Colon (tissue), 2 donors: ENCODE data around the gene ARHGAP10.
"Not testable (repeated sequence)": the region's sequence is repeated elsewhere in the genome, so short reads cannot be mapped to it uniquely, and the experiment has no call there.

ENCODE experiments used
- FAIRE-seq: peaks from 2 replicates; lab custom pipeline; 2012; peaks lifted over from hg19 to GRCh38; lab: Jason Lieb, UNC
- donor health status: control.
- donor health status: control.

Gene ARHGAP10

DNA sequence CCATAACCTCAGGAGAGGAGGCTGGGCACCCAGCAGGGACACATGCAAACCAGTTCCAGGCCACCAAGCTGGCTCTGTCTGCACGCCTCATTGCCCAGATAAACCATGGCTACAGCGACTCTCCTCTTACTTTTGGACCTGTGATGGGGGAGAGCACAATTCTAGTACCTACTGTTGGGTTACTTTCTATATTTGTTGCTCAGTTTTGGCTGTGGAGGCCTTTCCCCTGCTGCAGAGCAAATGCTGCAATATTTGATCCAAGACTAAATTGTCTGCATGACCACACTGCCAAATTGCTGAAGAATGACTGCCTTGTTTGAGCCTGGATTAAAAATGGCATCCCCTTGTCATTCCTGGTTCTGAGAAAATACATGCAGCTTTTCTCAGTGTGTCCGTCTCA lies 253.5 kb downstream of the ARHGAP10 start:
- FAIRE-seq, result no peak

DNA sequence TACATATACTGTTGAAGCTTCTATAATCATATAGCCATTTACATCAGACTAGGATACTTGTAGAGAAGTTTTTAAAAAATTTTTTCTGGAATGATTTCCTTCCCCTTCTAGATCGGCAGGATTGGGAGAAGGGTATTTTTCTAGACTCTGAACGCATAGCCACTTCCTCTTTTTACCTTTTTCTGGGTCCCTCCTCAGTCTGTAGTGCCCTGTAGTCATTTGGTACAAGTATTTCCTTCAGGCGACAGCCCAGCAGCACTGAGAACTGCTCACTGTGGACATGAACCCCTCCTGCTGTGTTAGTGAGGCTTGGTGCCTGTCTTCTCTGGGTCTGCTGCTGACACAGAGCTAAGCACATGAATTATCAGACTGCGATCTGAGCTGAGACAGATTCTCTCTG lies 255.4 kb downstream of the ARHGAP10 start:
- no peak for FAIRE-seq

DNA sequence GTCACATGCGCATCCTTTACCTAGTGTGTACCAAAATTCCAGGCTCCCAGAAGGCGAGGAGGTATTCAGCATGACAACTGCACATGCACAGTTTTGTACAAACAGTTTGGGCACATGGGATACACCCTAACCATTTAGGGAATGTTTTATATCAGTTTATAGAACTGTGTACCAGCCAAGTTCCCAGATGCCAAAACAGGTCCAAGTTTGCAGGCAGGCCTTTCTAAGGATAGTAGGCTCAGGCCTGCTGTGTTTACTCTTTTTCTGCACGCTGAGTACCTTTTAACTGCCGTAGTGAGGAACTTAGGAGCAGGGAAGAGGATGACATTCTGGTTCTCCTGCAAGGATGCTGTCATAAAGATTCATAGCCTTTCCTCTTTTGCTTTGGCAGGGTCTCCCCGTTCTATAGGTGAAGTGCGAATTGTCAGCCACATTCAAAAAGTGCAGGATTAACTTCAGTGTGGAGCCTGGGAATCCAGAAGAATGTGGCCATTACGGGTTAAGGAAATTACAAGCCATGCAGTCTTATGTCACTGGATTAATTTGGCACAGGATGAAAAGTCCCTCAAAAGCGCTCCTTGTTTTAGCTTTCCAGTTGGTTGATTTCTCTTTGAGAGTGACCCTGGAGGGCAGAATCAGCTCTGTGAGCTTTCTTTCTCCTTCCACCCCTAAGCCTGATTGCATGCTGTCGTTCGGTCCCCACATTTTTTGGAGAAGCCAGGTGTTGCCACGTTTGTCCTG lies 259.8 kb downstream of the ARHGAP10 start:
- no peak for FAIRE-seq

DNA sequence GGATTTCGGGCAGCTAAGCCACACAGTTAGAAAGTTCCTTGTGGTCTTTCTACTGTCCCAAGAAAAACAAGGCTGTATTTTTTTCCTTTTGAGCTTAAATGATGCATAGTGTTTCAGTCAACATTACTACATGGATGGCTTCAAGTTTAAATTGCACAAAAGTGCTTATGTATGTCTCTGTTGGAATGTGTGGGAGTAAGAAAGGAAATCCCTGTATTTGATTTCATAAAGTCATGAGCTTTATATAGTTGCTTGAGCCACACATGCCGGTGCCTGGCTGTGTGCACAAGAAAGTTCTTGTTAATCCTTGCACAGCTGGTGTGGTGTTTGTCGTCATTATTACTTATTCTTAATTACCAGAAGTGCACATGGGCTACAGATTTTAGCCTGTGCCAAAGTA lies 262.2 kb downstream of the ARHGAP10 start:
- FAIRE-seq, result no peak

DNA sequence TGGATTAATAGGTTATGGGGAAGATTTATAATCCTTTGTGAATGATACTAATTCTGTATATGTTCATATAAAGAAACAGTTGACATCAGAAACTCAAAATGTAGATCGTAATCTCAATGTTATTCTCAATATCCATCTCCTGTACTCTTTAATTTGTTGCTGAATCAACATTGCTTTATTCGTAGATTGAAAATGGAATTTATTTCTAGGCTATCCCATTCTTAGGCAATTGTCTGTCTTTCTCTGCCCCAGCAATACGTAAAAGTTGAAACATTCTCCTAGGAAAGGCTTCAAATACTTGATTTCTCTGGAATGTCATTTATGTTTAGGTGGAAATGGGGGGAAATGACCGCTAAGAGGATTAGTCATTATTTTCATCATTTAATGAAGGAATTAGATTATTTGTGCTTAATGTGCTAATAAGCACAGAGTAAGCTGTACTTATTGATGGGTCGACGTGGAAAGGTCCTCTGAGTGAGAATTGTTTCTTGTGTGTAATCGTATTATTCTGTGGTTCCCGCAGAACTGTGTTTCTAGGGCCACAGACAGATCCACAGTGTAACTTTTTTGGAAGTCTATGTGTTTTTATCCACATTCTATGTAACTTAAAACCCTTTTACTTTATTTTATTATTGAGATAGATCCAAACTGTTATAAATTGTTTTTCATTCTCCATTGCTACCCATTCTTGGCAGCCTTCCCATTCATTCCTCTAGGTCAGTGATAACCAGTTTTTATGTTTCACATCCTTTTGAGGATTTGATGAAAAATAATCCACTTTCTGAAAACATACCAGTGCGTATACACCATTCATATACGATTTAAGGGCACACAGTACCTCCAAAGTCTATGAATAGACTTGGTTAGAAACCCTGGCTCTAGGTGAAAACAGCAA lies 262.9 kb downstream of the ARHGAP10 start:
- FAIRE-seq, result no peak

DNA sequence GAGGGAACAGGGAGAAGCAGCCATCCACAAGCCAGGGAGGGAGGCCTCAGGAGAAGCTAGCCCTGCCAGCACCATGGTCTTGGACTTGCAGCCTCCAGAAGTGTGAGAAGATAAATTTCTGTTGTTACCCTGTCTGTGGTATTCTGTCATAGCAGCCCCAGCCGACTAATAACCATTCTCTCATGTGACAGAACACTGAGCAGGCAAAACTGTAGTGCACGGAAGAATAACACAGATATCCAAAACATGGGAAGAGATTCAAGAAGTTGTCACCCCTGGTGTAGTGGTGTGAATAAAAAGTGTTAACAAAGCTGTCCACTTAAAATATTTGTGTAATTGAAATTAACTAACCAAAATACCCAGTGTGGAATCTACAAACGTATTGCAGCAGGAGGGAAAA lies 265.0 kb downstream of the ARHGAP10 start:
- no peak for FAIRE-seq

DNA sequence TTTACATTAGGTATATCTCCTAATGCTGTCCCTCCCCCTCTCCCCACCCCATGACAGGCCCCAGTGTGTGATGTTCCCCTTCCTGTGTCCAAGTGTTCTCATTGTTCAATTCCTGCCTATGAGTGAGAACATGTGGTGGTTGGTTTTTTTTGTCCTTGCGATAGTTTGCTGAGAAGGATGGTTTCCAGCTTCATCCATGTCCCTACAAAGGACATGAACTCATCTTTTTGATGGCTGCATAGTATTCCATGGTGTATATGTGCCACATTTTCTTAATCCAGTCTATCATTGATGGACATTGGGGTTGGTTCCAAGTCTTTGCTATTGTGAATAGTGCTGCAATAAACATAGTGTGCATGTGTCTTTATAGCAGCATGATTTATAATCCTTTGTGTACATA lies 268.1 kb downstream of the ARHGAP10 start:
- FAIRE-seq, result not testable (repeated sequence)

DNA sequence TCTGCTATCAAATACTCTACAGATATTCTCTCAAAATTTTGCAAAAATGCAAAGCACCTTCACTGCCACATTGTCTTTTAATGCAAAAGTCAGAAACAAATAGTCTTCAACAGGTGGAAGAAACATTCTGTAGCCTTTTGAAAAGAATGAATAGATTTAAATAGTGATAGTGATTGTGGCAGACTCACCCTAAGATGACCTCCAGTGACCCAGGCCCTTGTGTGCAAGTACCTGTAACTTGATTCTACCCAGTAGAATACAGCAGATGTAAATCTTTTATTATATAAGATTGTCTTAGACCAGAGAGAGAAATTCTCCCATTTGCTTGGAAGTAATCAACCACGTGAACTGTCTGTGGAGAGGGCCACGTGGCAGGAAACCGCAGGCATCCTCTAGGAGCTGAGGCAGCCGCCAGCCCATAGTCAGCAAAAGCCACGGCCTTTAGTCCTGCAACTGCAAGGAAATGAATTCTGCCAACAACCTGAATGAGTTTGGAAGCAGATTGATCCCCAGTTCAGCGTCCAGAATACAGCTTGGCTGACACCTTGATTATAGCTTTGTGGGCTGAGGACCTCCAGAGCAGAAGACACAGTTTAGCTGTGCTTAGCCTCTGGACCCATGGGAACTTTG lies 272.5 kb downstream of the ARHGAP10 start:
- FAIRE-seq, result no peak

DNA sequence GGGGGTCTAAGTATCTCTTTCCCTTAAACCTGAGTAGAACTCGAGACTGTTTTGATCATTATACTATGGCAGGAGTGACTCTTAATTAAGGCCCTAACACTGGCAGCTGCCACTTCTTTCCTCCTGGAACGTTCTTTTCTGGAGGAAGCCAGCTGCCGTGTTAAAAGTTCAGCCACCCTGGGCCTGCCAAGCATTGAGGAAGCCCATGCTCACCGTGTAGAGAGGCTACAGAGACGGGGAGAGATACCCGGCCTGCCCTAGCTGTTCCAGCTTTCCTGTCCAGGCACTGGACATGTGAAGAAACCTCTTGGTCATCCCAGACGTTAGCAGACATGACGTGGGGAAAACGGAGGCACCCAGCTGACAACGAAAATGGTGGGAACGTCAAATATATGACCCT lies 274.1 kb downstream of the ARHGAP10 start:
- no peak for FAIRE-seq

DNA sequence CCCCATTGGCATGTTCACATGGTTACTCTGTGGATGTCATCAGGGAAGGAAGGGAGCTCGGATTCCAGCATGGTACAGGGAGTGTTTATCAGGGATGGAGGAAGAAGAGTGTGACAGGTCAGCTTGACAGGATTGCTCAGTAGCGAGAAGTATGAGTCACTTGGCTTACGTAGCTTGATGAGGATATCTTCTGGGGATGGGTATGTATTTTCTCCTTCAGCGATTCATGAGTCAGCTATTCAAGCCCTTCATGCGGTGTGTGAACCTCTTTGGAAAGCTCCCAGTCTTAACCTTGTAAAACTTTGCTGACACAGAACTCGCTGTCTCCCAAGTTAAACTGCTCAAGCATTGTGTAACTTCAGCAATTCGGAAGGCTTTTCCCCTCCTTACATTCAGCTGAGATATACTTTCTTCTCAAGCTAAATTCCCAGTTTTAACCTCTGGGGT lies 275.4 kb downstream of the ARHGAP10 start:
- FAIRE-seq, result no peak

DNA sequence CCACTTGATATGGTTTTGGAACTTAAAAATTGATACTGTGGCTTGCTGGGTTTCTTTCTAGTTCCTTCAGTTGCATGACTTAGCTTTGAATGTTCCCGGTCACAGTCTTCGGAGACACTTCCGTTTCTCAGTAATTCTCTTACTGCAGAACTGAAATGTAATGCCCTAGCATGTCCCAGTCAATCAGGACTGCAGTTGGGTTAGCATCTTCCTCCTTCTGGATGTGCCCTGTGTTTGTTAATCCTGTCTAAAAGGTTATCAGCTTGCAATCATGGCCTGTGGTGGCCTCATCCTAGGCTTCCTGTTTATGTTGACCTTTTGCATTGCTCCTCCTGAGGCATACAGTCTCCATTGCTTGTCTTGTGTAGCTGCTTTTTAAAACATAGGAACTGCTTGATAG lies 275.9 kb downstream of the ARHGAP10 start:
- FAIRE-seq, result no peak

DNA sequence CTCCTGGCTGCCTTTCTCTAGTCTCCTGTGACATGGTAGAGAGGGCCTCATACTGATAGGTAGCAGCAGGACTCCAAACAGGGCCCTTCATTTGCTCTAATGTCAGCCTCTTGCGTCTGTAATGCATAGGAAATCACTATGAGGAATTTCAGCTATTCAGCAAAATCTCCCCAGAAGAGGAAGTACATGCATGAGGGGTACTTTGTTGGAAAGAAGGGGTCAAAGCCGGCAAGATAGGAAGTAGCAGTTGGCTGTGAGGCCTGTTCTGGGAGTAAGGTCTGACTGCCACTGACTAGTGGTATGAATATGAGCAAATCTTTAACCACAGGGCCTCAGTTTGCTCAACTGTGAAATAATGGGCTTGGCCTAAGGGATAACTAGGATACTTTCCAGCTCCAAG lies 283.2 kb downstream of the ARHGAP10 start:
- no peak for FAIRE-seq

DNA sequence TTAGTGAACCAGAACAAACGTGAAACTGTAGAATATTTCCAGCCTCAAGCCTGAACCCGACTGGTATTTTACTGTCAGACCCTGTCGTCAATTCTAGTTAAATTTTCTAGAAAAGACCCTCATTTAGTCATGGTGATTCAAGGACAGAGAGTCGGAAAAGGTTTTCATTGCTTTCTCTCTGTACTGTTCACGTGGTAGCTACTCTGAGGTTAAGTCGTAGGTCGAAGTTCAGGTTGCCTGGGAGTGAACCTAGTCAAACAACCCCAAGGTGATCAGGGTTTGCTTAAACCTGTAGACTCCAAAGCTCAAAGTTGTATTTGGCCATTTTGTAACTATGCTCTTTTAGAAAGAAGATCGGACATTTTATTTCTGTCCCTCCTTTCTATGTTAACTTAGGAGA lies 283.6 kb downstream of the ARHGAP10 start:
- FAIRE-seq, result no peak

DNA sequence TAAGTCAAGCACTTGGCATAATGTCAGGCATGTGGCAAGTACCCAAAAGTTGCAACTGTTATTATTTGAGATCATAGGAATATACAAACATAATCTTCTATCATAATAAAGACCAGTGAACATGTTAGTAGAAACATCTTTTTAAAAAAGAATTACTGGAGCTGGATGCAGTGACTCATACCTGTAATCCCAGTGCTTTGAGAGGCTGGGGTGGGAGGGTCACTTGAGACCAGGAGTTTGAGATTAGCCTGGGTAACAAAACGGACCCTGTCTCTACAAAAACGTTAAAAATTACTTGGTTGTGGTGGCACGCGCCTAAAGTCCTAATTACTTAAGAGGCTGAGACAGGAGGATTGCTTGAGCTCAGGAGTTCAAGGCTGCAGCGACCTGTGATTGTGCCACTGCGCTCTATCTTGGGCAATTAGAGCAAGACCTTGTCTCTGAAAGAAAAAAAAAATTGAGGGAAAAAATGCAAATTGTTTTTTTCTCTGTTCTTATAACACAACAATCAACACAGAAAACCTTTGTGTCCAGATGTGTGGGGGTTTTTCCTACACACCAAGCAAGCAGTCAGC lies 284.3 kb downstream of the ARHGAP10 start:
- FAIRE-seq, result no peak

DNA sequence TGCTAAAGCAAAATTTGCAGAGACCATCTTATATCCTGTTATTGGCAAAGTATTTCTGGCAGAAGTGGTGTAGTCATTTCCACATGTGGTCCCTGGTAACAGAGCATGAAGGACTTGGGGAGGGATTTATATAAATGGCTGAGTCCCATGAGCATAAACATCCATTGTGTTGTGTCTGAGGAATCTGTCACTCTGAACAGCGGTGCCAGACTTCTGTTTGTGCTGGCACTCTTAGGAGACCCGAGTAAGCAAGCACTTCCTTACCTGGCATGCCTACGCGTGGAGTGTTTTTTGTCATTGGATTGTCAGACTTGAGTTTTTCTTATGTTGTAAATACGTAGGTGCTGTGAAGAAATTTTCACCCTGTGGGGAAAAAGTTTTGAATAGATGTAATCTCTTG lies 285.9 kb downstream of the ARHGAP10 start:
- no peak for FAIRE-seq

DNA sequence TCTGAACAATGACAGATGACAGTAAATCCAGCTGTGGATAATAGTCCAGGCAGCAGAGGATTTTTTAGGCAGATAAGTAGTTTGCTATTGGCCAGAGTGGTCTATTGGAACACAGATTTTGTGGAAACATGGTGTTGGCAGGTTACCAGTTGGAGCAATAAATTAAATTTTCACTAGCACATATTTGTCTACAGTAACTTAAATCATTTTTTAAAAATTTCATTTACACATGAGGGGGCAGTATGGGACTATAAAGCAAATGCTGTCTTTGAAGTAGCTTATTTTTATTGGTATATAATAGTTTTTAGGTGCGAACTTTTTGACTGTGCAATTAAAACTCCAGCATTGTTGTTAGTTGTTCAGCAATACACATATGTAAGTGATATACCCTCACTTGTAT lies 289.8 kb downstream of the ARHGAP10 start:
- no peak for FAIRE-seq

DNA sequence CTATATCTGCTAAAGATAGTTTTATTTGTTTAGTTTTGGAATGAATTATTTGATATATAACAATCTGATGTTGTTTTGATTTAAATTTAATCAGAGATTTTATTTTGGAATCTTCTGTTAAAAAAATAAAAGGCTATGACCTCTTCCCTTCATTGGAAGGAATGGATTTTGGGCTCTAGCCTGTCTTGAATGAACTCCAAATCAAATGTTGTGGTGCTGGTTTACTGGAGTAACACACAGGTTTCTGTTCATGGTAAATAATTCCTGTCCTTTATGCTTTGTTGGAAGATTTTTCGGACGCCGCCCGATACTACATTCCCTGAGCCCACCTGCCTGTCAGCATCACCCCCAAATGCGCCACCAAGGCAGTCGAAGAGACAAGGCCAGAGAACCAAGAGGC lies 291.1 kb downstream of the ARHGAP10 start:
- FAIRE-seq, result no peak

DNA sequence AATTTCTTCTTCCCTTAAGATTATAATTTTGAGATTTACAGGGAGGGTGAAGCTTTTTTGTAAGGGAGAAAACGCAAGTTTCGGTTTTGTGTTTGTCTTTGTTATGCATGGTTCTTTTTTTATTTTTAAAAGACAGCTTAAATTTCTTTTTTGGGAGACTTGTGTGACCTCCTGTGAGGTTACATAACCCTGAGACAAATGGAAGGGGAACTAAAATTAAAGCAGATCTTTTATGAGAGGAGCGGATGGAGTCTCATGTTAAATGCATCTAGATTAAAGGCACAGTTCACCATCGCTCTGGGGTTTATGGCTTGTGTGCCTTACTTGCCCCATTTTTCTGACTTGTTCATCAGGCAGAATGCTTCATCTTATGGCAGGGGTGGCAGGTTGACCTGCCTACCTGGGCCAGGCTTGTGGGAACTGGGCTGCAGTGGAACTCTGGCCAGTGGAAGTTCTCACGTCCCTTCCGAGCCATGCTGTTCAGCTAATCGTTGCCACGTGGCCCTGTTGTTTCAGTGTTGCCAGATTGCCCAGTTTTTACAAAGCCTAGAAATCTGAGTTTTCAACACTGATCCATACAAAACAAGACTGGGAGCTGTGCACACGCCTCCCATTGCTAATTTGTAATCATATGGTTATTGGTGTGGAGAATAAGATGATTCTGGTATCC lies 291.8 kb downstream of the ARHGAP10 start:
- no peak for FAIRE-seq

DNA sequence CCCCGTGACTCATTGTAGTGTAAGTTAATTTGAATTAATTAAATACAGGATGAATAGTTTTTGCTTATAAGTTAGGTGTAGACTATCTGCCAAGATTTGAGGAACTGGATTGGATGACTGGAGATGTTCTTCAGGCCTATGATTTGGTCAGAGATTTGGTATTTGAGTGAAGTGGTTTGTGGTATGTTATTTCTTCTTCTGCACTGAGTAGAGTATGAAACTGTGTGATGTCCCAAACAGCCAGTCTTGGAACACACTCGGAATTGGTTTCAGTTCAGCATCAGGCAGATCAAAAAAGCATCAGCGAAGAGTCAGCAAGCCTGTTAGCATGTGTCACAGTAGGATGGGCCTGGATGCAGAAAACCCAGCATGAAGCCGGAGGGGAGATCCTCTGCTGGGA lies 294.1 kb downstream of the ARHGAP10 start:
- no peak for FAIRE-seq

DNA sequence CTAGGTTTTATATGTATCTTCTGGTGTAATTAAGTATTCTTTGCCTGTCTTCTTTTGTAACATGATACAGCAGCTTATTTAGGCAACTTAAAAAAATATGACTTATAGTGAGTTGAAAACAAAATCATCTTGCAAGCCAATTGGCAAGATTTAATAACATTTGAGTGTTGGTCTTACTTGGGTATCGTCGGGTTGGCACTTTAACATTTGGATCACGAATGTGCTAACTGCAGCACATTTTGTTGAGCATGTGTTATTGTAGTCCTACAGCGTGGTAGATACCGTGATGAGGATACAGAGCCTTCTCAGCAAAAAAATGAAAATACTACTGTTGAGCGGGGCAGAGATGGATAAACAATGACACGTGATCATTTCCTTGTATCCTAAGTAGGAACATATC lies 295.3 kb downstream of the ARHGAP10 start:
- no peak for FAIRE-seq

DNA sequence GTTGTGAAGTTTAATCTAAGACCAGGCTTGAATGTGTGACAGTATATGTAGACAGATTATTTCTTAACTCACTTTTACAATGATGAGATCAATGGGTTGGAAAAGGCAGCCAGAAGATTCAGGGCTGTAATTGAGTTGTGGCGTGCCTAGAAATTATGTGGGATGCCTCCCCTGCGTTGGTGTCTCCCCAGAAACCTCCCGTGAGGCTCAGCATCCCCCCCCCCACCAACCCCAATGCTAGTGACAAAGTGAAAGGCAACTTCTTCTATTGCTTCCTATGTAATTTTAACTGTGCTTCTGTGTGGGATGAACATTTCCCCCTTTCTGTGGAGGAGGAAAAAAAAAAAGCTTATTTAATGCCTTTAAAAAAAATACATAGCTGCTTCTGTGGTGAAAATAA lies 297.9 kb downstream of the ARHGAP10 start:
- no peak for FAIRE-seq
